HuH-7.5 (cell line): Measurements from ENCODE around the gene FRMD5.
"Not testable (repeated sequence)": the region's sequence is repeated elsewhere in the genome, so short reads cannot be mapped to it uniquely, and the experiment has no call there.

Source experiments
- DNase-seq: peaks from one replicate; pipeline ENCODE4 v3.0.0; 2011; ENCODE audit warnings: low spot score

The FRMD5 gene

DNA sequence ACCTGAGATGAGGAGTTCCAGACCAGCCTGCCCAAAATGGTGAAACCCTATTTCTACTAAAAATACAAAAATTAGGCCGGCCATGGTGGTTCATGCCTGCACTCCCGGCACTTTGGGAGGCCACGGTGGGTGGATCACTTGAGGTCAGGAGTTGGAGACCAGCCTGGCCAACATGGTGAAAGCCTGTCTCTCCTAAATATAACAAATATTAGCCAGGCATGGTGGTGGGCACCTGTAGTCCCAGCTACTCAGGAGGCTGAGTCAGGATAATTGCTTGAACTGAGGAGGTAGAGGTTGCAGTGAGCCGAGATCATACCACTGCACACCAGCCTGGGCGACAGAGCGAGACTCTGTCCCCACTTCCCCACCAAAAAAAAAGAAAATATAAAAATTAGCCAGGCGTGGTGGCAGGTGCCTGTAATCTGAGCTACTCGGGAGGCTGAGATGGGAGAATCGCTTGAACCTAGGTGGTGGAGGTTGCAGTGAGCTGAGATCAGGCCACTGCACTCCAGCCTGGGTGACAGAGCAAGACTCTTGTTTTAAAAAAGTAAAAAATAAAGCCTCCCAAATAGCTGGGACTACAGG, 364.3 kb downstream of the FRMD5 start:
- DNase-seq: not testable (repeated sequence)

DNA sequence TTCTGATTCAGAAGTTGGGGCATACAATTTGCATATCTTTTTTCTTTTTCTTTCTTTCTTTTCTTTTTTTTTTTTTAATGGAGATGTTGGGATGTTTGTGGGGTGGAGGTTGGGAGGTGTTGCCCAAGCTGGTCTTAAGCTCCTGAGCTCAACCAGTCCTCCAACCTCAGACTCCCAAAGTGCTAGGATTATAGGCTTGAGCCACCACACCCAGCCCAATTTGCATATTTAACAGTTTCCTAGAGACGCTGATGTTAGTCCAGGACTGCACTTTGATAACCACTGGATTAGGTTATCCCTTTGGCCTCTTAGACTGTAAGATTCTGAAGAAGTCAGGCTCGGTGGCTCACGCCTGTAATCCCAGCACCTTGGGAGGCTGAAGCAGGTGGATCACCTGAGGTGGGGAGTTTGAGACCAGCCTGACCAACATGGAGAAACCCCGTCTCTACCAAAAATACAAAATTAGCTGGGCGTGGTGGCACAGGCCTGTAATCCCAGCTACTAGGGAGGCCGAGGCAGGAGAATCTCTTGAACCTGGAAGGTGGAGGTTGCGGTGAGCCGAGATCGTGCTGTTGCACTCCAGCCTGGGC, 365.0 kb downstream of the FRMD5 start:
- DNase-seq: not testable (repeated sequence)

DNA sequence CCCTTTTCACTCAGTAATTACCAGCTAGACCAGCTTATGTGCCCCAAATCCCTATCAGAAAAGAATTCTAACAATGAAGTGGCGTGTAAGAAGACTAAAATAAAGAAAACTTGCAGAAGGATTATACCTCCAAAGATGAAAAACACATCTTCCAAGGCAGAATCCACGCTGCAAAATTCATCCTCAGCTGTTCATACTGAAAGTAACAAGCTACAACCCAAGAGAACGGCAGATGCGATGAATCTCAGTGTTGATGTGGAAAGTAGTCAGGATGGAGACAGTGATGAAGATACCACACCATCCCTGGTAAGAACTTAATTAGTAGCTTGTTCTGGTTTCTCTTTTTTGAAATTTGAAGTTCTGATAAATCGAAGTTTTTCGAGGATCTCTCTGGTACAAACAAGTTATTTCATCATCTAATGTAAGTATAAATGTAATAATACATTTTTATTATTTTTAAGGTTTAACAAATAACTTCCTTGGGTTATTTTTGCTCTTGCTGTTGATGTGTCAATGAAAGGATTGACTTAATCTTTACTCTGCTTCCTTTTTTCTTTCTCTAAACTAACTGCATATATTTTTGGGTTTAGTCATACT, 366.9 kb downstream of the FRMD5 start:
- no peak for DNase-seq

DNA sequence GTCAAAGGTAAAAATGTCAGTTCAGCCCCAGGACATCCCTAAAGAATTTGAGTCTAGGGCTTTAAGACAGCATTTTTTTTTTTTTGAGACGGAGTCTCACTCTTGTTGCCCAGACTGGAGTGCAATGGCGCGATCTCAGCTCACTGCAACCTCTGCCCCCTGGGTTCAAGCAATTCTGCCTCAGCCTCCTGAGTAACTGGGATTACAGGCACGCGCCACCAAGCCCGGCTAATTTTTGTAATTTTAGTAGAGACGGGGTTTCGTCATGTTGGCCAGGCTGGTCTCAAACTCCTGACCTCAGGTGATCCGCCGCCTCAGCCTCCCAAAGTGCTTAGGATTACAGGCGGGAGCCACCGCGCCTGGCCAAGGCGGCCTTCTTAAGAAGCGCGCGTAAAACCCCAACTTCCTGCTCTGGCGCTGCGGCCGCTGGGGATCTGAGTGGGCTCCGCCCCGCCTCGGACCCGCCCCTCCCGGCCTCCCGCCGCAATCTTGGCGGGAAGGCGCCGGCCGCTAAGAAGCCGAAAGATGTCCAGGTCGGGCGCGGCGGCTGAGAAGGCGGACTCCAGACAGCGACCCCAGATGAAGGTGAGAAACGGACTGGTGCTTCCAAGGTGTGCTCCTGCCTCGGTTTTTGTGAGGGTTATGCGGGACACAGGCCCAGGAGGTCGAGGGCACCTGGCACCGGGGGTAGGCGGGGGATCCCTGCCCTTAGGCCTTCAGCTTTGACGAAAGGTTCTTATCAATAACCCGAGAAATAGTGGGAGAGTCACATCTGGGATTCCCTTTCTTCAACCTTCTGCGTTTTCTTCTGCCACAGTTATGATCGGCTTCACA, 368.3 kb downstream of the FRMD5 start, which contains the start of gene WDR76:
WDR76 (plus strand) TSS at position 495 of the 834 bp plus-strand sequence; CDS start at position 526, 31 bp downstream.
- DNase-seq: peak; percentile 42

DNA sequence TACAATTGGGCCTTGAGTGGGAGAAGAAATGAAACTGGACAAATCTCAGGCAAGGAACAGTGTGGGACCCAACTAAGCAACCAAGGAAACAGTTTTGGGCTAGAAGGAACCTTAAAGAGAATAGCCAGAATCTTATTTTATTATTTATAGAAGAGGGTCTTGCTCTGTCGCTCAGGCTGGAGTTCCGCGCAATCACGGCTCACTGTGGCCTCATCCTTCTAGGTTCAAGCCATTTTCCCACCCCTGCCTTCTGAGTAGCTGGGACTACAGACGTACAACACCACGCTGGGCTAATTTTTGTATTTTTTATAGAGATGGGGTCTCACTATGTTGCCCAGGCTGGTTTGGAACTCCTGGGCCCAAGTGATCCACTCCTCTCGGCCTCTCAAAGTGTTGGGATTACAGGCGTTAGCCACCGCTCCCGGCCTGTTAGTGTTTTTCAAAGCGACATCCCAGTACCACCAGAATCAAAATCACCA, 369.0 kb downstream of the FRMD5 start:
- DNase-seq: no peak

DNA sequence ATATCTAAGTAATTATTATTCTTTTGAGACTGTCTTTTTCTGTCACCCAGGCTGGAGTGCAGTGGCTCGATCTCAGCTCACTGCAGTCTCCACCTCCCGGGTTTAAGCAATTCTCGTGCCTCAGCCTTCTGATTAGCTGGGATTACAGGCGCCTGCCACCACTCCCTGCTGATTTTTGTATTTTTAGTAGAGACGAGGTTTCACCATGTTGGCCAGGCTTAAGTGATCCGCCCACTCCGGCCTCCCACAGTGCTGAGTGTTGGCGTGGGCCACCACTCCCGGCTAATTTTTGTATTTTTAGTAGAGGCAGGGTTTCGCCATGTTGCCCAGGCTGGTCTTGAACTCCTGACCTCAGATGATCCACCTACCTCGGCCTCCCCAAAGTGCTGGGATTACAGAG, 369.8 kb downstream of the FRMD5 start:
- not testable (repeated sequence) for DNase-seq

DNA sequence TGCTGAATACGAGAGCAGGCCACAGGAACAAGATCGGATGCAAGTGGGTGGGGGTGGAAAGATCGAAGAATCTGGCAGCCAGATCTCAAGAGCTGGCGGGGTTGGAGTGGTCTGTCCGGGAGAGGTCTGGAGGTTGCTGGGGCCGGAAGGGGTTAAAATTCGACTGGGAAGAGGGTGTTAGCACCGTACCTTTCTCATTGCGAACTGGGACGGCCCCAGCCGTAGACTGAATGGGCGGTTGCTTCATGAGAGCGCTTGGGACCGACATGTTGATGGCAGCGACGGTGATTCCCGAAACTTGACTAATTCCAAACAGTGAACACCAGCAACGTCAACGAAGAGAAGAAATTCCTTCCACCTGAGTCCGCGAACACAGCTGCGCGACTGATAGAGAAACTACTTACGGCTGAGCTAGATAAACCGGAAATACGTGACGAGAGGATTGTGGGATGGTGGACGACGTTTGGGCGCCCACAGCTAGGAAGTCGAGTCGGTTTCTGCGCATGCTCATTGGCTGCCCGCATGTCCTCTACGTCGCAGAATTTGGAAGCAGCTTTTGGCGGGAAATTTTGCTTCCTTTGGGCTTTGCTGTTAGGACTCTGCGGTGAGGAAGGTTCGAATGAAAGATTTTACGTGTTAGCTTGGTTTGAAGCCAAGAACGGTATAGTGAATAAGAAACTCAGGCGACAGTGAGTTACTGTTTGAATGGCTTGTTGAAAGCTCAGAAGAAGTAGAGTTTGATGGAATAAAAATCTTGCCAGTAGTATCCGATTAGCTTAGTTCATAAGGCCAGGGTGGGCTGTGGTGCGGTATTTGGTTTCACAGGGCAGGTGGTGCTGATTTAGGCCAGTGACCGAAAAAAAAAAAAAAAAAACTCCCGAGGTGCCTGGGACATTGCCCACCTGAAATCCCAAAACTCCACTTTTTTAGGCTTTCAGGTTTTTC, 370.5 kb downstream of the FRMD5 start, which contains the start of gene MFAP1:
MFAP1 (minus strand) TSS at position 389 of the 945 bp plus-strand sequence; CDS start at position 268, 121 bp downstream.
- peak; percentile 77 for DNase-seq

DNA sequence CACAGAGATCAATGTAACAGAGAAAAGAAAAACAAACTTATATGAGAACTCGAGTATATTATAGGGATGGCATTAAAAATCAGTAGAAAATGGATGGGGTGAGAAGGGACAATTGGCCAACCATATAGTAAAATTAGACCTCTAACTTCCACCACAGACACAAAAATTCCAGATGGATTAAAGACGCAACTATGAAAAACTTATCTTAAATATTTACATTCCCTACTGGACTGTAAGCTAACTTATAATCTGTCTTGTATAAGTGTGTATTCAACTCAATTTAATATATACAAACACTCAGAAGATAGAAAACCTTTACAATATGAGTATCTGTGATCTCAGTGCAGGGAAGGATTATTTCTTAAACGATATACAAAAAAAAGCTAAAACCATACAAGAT, 373.6 kb downstream of the FRMD5 start:
- no peak for DNase-seq
